Amniotic stem cell (primary cell): ENCODE data around the gene USB1.
"Not testable (repeated sequence)": the region's sequence is repeated elsewhere in the genome, so short reads cannot be mapped to it uniquely, and the experiment has no call there.

ENCODE experiments used
- DNase-seq: peaks from one replicate; lab custom pipeline; 2025; lab: John Stamatoyannopoulos, UW

Gene USB1

DNA sequence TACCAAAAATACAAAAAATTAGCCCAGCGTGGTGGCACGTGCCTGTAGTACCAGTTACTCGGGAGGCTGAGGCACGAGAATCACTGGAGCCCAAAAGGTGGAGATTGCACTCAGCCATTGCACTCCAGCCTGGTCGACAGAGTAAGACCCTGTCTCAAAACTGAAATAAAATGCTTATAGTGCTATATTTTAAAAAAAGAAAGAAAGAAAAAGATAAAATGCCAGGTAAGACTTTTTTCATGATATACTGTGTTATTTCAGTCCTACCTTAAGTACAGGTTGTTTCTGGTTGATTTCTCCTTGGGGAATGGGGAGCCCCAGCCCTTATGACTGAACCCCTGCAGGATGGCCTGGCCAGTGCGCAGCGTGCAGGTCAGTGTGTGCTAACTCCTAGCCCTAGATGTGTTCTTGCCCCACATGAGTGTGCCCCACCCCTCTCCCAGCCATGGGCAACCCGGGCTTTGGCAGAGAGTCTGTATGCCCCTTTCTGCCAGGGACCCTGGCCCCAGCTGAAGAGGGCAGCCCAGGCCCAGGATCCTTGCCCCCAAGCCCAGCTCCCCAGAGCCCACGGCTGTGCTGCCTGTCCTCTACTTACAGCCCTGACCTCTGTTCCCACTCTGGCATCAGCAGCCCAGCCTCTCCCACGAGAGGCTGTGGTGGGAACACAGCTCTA is 31.6 kb upstream of the USB1 start:
- no peak for DNase-seq

GRCh38 chr16:57970319-57970718 is 30.9 kb upstream of the USB1 start:
- DNase-seq: no peak

DNA sequence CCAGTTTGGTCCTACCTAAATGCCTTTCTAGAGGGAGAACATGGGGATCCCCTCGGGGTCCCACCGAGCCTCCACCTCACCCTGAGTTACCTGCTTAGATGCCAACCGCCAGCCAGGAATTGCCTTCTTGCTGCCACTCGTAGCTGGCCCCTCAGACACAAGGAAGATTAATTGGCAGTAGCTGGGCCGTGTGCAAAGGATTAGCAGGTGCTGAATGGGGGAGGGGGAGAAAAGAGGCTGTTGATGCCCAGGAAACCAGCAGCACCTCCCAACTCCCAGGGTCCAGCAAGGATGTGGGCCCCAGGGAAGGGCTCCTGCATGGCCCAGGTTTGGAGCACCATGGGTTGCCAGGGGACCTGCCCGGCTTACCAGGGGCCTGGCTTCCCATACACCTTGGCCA is 30.2 kb upstream of the USB1 start, which contains the start of gene CNGB1:
Gene CNGB1, minus strand, starts transcription at position 159 of the 400 bp plus-strand sequence. CDS start 3,842 bp downstream, outside the sequence.
- DNase-seq: no peak

DNA sequence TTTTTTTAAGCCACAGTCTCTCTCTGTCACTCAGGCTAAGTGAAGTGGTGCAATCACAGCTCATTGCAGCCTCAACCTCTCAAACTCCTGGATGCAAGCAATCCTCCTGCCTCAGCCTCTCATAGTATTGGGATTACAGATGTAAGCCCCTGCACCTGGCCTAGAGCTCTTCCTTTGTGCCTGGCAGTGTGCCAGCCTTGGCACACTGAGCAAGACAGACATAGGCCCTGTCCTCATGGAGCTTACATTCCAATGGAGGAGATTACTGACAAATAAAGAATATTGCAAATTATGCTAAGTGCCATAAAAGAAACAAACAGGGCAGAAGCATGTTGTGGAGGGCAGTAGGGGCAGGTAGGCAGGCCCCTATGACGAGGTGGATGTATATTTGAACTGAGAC is 29.4 kb upstream of the USB1 start:
- DNase-seq: no peak

- DNase-seq: no peak
Observed at GRCh38 chr16:57972306-57972705, 28.9 kb upstream of the USB1 start.

- DNase-seq: no peak
Observed at GRCh38 chr16:57976331-57976796, 24.8 kb upstream of the USB1 start.

- no peak for DNase-seq
Observed at GRCh38 chr16:57977418-57978069, 23.7 kb upstream of the USB1 start.

DNA sequence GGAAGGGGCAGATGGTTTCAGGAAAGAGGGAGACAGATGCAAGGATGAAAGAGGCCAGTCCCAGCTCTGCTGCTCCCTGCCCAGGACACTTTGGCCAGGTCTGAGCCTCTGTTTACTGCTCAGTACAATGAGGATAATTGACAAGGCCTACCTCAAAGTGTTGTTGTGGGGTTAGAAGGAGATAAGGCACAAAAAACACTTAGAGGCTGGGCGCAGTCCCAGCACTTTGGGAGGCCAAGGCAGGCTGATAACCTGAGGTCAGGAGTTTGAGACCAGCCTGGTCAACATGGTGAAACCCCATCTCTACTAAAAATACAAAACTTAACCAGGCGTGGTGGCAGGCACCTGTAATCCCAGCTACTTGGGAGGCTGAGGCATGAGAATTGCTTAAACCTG is 23.1 kb upstream of the USB1 start:
- not testable (repeated sequence) for DNase-seq

- DNase-seq: no peak
Observed at GRCh38 chr16:57979006-57979585, 22.1 kb upstream of the USB1 start.

DNA sequence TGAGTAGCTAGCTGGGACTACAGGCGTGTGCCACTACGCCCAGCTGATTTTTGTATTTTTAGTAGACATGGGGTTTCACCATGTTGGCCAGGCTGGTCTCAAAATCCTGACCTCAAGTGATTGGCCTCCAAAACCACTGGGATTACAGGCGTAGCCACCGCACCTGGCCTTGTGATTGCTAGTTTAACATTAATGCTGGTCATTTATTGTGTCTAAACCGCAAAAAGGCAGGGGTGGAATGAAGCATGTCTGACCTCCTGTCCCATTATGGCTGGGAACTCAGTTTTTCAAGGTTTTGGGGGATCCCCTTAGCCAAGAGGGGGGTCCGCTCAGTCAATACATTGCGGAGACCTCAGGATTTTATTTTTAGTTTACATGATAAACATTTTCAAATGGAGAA is 19.6 kb upstream of the USB1 start:
- no peak for DNase-seq

DNA sequence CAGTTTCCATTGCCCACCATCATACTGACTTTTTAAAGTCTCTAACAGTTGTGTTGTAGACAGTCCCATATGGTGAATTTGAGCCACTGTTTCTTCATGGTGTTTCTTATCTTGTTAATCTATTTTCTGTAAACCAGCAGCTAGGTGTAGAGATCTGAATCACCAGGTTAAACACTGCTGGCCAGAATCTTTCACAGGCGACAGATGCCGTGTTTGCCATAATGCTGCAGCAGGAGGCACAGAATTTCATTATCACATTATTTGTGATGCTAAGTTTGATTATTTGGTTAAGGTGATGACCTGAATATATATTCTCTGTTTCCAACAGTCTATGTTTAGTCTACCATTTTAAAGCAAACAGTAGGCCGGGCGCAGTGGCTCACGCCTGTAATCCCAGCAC is 18.8 kb upstream of the USB1 start:
- DNase-seq: no peak

GRCh38 chr16:57984443-57985203 is 16.6 kb upstream of the USB1 start:
- no peak for DNase-seq

DNA sequence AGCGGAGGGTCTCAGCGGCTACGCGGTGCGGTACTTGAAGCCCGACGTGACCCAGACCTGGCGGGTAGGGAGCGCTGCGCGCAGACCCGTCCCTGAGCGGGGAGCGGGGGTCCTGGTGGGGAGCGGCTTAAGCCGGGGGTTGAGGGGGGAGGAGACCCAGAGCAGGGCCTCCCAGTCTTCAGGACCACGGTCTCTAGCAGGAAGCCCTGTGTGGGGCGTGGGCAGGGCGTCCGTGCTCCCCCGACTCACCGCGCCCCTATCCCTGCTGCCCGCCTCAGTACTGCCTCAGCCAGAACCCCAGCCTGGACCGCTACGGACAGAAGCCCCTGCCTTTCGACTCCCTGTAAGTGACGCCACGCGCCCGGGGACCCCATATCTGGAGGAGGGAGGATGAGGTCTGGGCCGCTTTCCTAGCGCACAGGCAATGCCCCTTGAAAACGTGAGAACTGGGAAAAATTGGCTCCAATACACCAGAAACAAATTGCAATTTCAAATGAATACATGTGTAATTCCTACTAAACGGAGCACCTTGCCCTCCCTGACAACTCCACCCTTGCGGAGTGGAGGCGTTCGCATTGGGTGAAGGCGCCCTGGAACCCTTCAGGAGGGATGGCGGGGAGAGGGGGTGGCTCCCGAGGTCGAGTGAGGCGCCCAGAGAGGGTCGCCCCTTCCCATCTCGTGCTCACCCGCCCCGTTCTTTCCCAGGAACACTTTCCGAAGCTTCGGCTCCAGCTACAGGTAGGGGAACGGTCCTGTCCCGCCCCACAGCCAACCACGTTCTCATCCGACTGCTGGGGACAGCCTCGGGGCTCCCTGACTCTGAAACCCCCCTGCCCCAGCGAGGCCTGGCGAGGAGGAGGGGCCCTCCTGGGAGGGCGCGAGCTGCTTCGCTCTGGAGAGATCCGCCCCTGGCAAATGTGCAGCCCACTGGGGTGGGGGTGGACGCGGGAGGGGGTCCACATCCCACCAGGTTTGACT is 15.7 kb upstream of the USB1 start:
- no peak for DNase-seq

- no peak for DNase-seq
Observed at GRCh38 chr16:57986196-57986595, 15.0 kb upstream of the USB1 start.

DNA sequence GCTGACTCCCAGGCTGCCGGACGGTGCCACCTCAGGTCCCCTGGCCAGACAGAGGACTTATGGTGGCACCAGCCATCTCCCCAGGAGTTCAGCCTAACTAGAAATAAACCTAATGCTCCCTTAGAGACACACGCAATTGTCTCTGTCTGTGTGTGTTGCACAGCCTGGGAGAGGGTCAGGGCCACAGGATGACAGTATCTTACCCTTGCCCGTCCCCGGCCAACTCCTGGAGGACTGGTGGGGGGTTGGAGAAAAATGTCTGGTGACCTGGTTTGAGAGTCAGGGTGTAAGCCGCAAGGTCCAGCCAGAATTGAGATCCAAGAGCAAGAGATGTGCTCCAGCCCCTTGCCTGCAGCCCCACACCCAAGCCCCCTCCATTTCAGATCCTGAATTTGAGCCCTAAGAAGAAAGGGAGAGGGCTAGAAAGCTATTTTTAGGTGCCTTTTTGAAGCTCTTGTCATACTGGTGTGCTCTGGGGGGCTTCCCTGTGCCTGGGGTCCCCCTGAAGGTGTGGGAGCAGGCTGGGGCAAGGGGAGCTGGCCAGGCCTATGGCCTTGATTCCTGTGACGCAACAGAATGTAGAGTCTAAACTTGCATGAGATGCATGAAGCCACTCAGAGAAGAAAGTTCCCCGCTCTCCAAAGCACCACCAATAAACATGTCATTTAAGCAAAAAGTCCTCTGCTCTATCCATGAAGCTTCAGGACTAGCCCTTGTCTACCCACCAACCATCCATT is 13.6 kb upstream of the USB1 start:
- DNase-seq: no peak

DNA sequence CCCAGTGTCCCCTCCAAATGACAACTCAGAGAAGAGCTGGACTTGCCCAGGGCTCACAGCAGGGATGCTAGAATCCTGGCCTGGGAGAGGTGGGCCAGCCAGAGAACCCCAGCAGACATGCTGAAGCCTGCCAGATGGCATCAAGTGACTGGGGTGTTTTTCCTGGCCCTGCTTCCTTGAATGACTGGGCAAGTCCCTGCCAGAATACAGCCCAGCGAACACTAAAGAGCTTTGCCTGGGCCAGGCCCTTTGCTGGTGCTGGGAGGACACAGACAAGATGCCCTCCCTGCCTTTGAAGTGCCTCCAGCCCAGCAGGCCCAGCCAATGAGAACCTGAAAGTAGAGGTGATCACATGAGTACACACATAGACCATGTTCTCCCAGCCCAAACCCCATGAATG is 12.3 kb upstream of the USB1 start:
- no peak for DNase-seq

DNA sequence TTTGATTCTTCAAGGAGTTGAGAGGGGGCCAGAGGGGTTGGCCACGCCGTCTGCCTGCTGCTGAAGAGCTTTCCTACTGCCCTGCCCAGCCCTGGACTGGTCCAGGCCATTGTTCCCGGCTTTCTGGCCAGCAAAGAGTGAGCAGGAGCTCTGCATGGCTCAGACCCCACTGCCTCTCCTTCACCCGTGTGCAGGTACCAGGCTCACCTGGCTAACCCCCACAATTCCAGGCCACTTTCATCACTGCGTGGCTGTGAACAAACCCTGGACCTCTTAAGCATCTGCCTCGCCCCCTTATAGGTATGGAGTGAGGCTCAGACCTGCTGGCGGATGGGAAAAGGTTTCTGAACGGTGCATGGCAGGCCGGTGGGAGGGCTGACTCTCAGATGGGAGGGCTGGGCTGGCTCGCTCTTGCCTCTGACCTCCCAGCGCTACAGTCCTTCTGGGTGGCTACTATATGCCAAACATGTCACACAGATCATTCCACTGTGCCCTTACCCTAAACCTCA is 9.6 kb upstream of the USB1 start:
- DNase-seq: no peak

- no peak for DNase-seq
Observed at GRCh38 chr16:57992084-57992483, 9.1 kb upstream of the USB1 start.

- no peak for DNase-seq
Observed at GRCh38 chr16:57993438-57993837, 7.8 kb upstream of the USB1 start.

GRCh38 chr16:57993897-57994296 is 7.3 kb upstream of the USB1 start:
- no peak for DNase-seq

GRCh38 chr16:57994361-57994760 is 6.8 kb upstream of the USB1 start:
- DNase-seq: no peak
